GM12891 (cell line): ENCODE measurements around the gene GLIS1.

ENCODE experiments used
- PAX5 ChIP-seq: IDR thresholded peaks from 2 replicates; pipeline ENCODE4 v1.6.1; 2011; ENCODE audit warnings: low read length, moderate library complexity, mild to moderate bottlenecking; ENCODE audit not compliant: insufficient read depth, severe bottlenecking
- POLR2A ChIP-seq: IDR thresholded peaks from 2 replicates; pipeline ENCODE4 v1.6.1; 2011; ENCODE audit warnings: low read depth, low read length, control low read depth
- POLR2AphosphoS5 ChIP-seq: IDR thresholded peaks from 2 replicates; pipeline ENCODE4 v1.6.1; 2011; ENCODE audit warnings: low read depth, low read length, control low read depth
- POU2F2 ChIP-seq: IDR thresholded peaks from 2 replicates; pipeline ENCODE4 v1.6.1; 2011; ENCODE audit warnings: low read depth, mild to moderate bottlenecking, control low read depth, low read length, moderate library complexity
- SPI1 ChIP-seq: IDR thresholded peaks from 2 replicates; pipeline ENCODE4 v1.6.1; 2011; ENCODE audit warnings: low read depth, low read length, control low read depth
- TAF1 ChIP-seq: IDR thresholded peaks from 2 replicates; pipeline ENCODE4 v1.6.1; 2011; ENCODE audit warnings: low read depth, low read length, control low read depth

GRCh38 chr1:53512807-53513755, 225.9 kb downstream of the GLIS1 start:
- TF ChIP-seq POLR2A (no peak), POLR2AphosphoS5 (no peak), TAF1 (no peak), POU2F2 (no peak), SPI1 (no peak), PAX5 (no peak)
